H9 (cell line): ENCODE results near the gene FCHSD2. TPM values are rescaled to one million over a fixed set of nuclear protein-coding genes. Genes with fewer than 3 reads are reported as not detected.

Source experiments
- DNase-seq: peaks from one replicate; pipeline ENCODE4 v3.0.0-alpha.2; 2017
- H2AFZ ChIP-seq: one replicate; pipeline ENCODE4 v1.6.1; 2013; ENCODE audit warnings: mild to moderate bottlenecking, low read length, control low read depth, moderate library complexity
- H2AK5ac ChIP-seq: 2 replicates; pipeline ENCODE4 v1.6.1; 2013; ENCODE audit warnings: low read length, control low read depth, mixed read lengths; ENCODE audit not compliant: insufficient read length
- H2BK120ac ChIP-seq: one replicate; pipeline ENCODE4 v1.6.1; 2013; ENCODE audit warnings: low read depth, mild to moderate bottlenecking, low read length, control low read depth, inconsistent platforms; ENCODE audit not compliant: poor library complexity, severe bottlenecking
- H2BK12ac ChIP-seq: 2 replicates; pipeline ENCODE4 v1.6.1; 2013; ENCODE audit warnings: low read length, control low read depth, mixed read lengths, low read depth; ENCODE audit not compliant: insufficient read length
- H2BK15ac ChIP-seq: 2 replicates; pipeline ENCODE4 v1.6.1; 2013; ENCODE audit warnings: low read depth, low read length, control low read depth
- H2BK20ac ChIP-seq: one replicate; pipeline ENCODE4 v1.6.1; 2013; ENCODE audit warnings: low read depth, mild to moderate bottlenecking, low read length, control low read depth, inconsistent platforms; ENCODE audit not compliant: poor library complexity, severe bottlenecking
- H2BK5ac ChIP-seq: 2 replicates; pipeline ENCODE4 v1.6.1; 2013; ENCODE audit warnings: low read length, control low read depth, mixed read lengths; ENCODE audit not compliant: insufficient read length
- H3K14ac ChIP-seq: 2 replicates; pipeline ENCODE4 v1.6.1; 2013; ENCODE audit warnings: low read length, control low read depth; ENCODE audit not compliant: insufficient read depth
- H3K18ac ChIP-seq: 2 replicates; pipeline ENCODE4 v1.6.1; 2013; ENCODE audit warnings: low read depth, mild to moderate bottlenecking, mixed read lengths, low read length, control low read depth; ENCODE audit not compliant: insufficient read length
- H3K23ac ChIP-seq: 2 replicates; pipeline ENCODE4 v1.6.1; 2013; ENCODE audit warnings: low read length, control low read depth, mixed read lengths, low read depth; ENCODE audit not compliant: insufficient read length
- H3K23me2 ChIP-seq: 2 replicates; pipeline ENCODE4 v1.6.1; 2013; ENCODE audit warnings: low read depth, mild to moderate bottlenecking, mixed read lengths, low read length, control low read depth; ENCODE audit not compliant: insufficient read length, poor library complexity, severe bottlenecking
- H3K27ac ChIP-seq: 2 replicates; pipeline ENCODE4 v1.5.1; 2013; ENCODE audit warnings: low read length, control low read depth, mixed read lengths, low read depth; ENCODE audit not compliant: insufficient read length
- H3K27me3 ChIP-seq: 2 replicates; pipeline ENCODE4 v1.6.1; 2013; ENCODE audit warnings: low read length, control low read depth, inconsistent platforms; ENCODE audit not compliant: insufficient read depth
- H3K4ac ChIP-seq: 2 replicates; pipeline ENCODE4 v1.6.1; 2013; ENCODE audit warnings: low read depth, mild to moderate bottlenecking, control low read depth, inconsistent platforms, low read length, moderate library complexity
- H3K4me1 ChIP-seq: 2 replicates; pipeline ENCODE4 v1.6.1; 2013; ENCODE audit warnings: low read length, control low read depth, inconsistent platforms; ENCODE audit not compliant: insufficient read depth
- H3K4me2 ChIP-seq: 2 replicates; pipeline ENCODE4 v1.6.1; 2013; ENCODE audit warnings: low read length, control low read depth, mixed read lengths; ENCODE audit not compliant: insufficient read length, insufficient read depth
- H3K56ac ChIP-seq: 2 replicates; pipeline ENCODE4 v1.6.1; 2013; ENCODE audit warnings: low read depth, mild to moderate bottlenecking, mixed read lengths, low read length, control low read depth; ENCODE audit not compliant: insufficient read length
- H3K79me1 ChIP-seq: 2 replicates; pipeline ENCODE4 v1.6.1; 2013; ENCODE audit warnings: low read depth, mild to moderate bottlenecking, moderate library complexity, low read length, control low read depth, inconsistent platforms; ENCODE audit not compliant: insufficient read depth, poor library complexity, severe bottlenecking
- H3K79me2 ChIP-seq: 2 replicates; pipeline ENCODE4 v1.6.1; 2013; ENCODE audit warnings: low read length, control low read depth, inconsistent platforms; ENCODE audit not compliant: insufficient read depth
- H3K9ac ChIP-seq: 2 replicates; pipeline ENCODE4 v1.6.1; 2013; ENCODE audit warnings: low read length, control low read depth, mixed read lengths; ENCODE audit not compliant: insufficient read length; ENCODE audit errors: extremely low read depth
- H3K9me3 ChIP-seq: one replicate; pipeline ENCODE4 v1.6.1; 2013; ENCODE audit warnings: low read depth, low read length, inconsistent platforms; ENCODE audit not compliant: control insufficient read depth
- H3T11ph ChIP-seq: one replicate; pipeline ENCODE4 v1.6.1; 2013; ENCODE audit warnings: mild to moderate bottlenecking, low read length, control low read depth, inconsistent platforms
- H4K20me1 ChIP-seq: one replicate; pipeline ENCODE4 v1.6.1; 2013; ENCODE audit not compliant: control insufficient read depth, insufficient read length, insufficient read depth
- H4K5ac ChIP-seq: 2 replicates; pipeline ENCODE4 v1.6.1; 2013; ENCODE audit warnings: low read depth, mild to moderate bottlenecking, mixed read lengths, low read length, control low read depth; ENCODE audit not compliant: insufficient read length
- H4K8ac ChIP-seq: replicated peaks from 2 replicates; pipeline ENCODE4 v1.6.1; 2013; ENCODE audit warnings: low read length, control low read depth, mixed read lengths, low read depth; ENCODE audit not compliant: insufficient read length
- H4K91ac ChIP-seq: 2 replicates; pipeline ENCODE4 v1.6.1; 2013; ENCODE audit warnings: low read depth, mild to moderate bottlenecking, moderate library complexity, mixed read lengths, low read length, control low read depth; ENCODE audit not compliant: insufficient read length
- H3K27ac Mint-ChIP-seq, 3 experiments: 2 replicates in 2 of 3; 3 replicates in 1 of 3; pipeline ENCODE4 v1.8.0; 2020 to 2021; ENCODE audit warnings: mixed read lengths in 3 of 3, mild to moderate bottlenecking in 1 of 3, moderate library complexity in 1 of 3
- H3K27me3 Mint-ChIP-seq: 2 replicates; pipeline ENCODE4 v1.8.0; 2021; ENCODE audit warnings: low read depth, mild to moderate bottlenecking, moderate library complexity, mixed read lengths
- H3K36me3 Mint-ChIP-seq, 3 experiments: 2 replicates in 2 of 3; 3 replicates in 1 of 3; pipeline ENCODE4 v1.8.0; 2020 to 2021; ENCODE audit warnings: low read depth in 3 of 3, mixed read lengths in 3 of 3; ENCODE audit not compliant: insufficient read depth in 1 of 3
- H3K4me1 Mint-ChIP-seq, 2 experiments: 2 replicates each; pipeline ENCODE4 v1.8.0; 2020; ENCODE audit warnings: mixed read lengths in 2 of 2
- H3K4me3 Mint-ChIP-seq, 2 experiments: 2 replicates in 1 of 2; 3 replicates in 1 of 2; pipeline ENCODE4 v1.8.0; 2020 to 2021; ENCODE audit warnings: mild to moderate bottlenecking in 2 of 2, mixed read lengths in 2 of 2, moderate library complexity in 1 of 2
- H3K9me3 Mint-ChIP-seq, 2 experiments: 2 replicates in 1 of 2; 3 replicates in 1 of 2; pipeline ENCODE4 v1.8.0; 2020; ENCODE audit warnings: mild to moderate bottlenecking in 2 of 2, mixed read lengths in 2 of 2, moderate library complexity in 1 of 2
- WGBS: extraction: QIAGEN DNeasy Blood & Tissue Kit; methylation state at CpG from one replicate; pipeline ENCODE4 v1.1.7; 2013; ENCODE audit warnings: missing lambda C conversion rate, low lambda C conversion rate, mixed read lengths; ENCODE audit not compliant: insufficient read length; ENCODE audit errors: extremely low coverage; 5-methylcytosine and 5-hydroxymethylcytosine counted together
- total RNA-seq: library from RNA; stranded (reverse); gene quantifications from 2 replicates; pipeline ENCODE4 v1.2.1, GENCODE V29; 2021
- TF ChIP-seq, protein P1 (sequence below): fragments of 200-600 bp; sonication (generic); conservative IDR thresholded peaks from 3 replicates; pipeline ENCODE4 v1.8.0; 2021; ENCODE audit warnings: antibody characterized with exemption, mild to moderate bottlenecking

The FCHSD2 gene
- total RNA-seq, 1 experiment from 2014 or later: 17.8 TPM

DNA sequence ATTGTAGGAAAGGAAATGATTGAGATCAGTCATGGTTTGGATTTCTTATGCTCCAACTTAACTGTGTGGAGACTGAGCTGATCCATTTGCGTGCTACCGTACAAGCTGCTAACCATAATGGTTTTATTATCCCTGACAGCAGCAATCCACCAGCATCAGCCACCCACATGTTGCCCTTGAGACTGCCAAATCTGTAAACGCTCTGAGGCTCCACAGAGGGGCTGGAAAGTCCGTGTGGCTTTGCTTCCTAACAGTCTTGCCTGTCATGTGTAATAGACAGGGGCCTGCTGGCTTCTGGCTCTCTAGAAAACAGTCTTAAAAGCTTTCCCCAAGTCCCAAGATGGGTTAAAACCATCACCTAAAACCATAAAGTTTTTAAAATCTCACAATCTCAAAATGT is 297.8 kb downstream of the FCHSD2 start:
- no peak overlapping the region for H3K9ac ChIP-seq
- H3K27me3 Mint-ChIP-seq: no peaks in the 10 kb centered on the region

More for the DNA sequence above, 297.8 kb downstream of the FCHSD2 start:
- no peak overlapping the region for H3K18ac ChIP-seq
- H3K9me3 ChIP-seq: no peaks in the 10 kb centered on the region
- H3K56ac ChIP-seq: no peak overlapping the region
- no peak overlapping the region for H3K4me2 ChIP-seq
- H3K27ac ChIP-seq: no peak overlapping the region
- no peak overlapping the region for H2BK15ac ChIP-seq
- Mint-ChIP-seq H3K27ac (no peak overlapping the region), H3K9me3 (no peaks in the 10 kb centered on the region), H3K4me3 (no peak overlapping the region), H3K36me3 (0 out of 7 replicates have a peak, but pooled peaks cover 0 to 5% (median 0%) of the 10 kb centered on the region in 3 experiments), H3K4me1 (no peaks in the 10 kb centered on the region)
- no peaks in the 10 kb centered on the region for H3K23me2 ChIP-seq
- DNase-seq: no peak
- H2BK5ac ChIP-seq: no peak overlapping the region
- H3K27me3 ChIP-seq: no peaks in the 10 kb centered on the region
- H3K79me1 ChIP-seq: no peaks in the 10 kb centered on the region
- no peak overlapping the region for H3K14ac ChIP-seq
- no peak overlapping the region for H3K4ac ChIP-seq
- H2BK120ac ChIP-seq: no peak overlapping the region
- H3T11ph ChIP-seq: no peak overlapping the region
- TF ChIP-seq, protein P1, sequence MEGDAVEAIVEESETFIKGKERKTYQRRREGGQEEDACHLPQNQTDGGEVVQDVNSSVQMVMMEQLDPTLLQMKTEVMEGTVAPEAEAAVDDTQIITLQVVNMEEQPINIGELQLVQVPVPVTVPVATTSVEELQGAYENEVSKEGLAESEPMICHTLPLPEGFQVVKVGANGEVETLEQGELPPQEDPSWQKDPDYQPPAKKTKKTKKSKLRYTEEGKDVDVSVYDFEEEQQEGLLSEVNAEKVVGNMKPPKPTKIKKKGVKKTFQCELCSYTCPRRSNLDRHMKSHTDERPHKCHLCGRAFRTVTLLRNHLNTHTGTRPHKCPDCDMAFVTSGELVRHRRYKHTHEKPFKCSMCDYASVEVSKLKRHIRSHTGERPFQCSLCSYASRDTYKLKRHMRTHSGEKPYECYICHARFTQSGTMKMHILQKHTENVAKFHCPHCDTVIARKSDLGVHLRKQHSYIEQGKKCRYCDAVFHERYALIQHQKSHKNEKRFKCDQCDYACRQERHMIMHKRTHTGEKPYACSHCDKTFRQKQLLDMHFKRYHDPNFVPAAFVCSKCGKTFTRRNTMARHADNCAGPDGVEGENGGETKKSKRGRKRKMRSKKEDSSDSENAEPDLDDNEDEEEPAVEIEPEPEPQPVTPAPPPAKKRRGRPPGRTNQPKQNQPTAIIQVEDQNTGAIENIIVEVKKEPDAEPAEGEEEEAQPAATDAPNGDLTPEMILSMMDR: no peak
- no peak overlapping the region for H4K91ac ChIP-seq
- H2BK12ac ChIP-seq: no peak overlapping the region
- H3K79me2 ChIP-seq: no peaks in the 10 kb centered on the region
- H2AFZ ChIP-seq: no peak overlapping the region
- no peaks in the 10 kb centered on the region for H4K20me1 ChIP-seq
- WGBS: no CpG with 5 or more reads among the region's 4 CpGs
- no peak overlapping the region for H4K5ac ChIP-seq
- no peak overlapping the region for H4K8ac ChIP-seq
- H2BK20ac ChIP-seq: no peak overlapping the region
- no peak overlapping the region for H3K23ac ChIP-seq
- no peak overlapping the region for H2AK5ac ChIP-seq
- H3K4me1 ChIP-seq: no peaks in the 10 kb centered on the region
